ENCODE measurements around the gene PIK3C3.
"Not testable (repeated sequence)": the region's sequence is repeated elsewhere in the genome, so short reads cannot be mapped to it uniquely, and the experiment has no call there.

Gene PIK3C3

DNA sequence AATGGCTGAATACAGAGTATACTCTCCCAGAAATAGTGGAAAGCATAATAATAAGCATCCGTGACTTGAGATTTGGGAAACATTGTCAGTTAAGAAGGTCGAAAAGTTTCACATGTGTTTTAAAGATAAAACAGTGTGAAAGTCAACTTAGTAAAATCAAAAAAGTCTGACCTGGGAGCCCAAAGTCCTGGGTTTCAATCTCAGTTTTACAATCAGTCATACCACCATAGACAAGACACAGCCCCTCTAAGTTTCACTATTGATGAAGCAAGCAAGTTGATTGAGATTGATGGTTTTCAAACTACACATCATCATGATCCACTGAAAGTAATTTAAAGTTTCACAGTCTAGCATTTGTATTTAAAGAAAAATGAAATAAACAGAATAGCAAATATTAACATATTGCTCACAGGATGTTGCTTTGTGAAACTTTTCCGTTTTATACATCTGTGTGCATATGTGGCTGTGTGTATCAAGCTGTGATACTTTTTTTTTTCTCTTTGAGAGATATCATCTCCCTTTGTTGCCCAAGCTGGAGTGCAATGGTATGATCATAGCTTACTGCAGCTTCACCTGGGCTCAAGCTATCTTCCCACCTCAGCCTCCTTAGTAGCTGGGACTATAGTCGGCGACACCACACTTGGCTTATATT, 71.1 kb downstream of the PIK3C3 start:
- DNase-seq: no peak

DNA sequence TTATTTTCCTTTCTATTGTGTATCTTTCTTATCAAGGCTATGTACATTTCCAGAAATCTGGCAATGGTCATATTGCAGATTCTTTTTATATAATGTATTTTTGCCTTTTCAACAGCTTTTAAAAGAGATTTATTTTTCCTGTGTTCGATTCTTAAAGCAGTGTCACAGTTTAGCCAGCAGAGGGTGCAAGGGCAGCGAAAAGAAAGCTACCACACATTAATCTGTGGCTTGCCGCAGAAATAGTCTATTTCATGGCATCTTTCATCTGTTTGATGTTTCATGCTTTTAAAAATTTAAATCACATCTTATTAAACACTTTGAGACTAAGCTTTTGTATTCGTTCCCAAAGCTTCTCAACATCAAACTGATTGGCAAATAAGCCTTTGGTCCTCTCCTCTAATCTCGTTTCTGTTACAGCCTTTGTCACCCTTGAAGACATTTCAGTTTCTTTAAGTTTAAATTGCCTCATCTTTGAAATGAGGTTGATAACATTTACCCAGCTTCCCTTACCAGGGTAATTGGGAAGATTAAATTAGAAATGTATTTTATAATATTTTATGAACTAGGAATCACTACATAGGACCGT, 73.3 kb downstream of the PIK3C3 start:
- peak; percentile 15 for DNase-seq

DNA sequence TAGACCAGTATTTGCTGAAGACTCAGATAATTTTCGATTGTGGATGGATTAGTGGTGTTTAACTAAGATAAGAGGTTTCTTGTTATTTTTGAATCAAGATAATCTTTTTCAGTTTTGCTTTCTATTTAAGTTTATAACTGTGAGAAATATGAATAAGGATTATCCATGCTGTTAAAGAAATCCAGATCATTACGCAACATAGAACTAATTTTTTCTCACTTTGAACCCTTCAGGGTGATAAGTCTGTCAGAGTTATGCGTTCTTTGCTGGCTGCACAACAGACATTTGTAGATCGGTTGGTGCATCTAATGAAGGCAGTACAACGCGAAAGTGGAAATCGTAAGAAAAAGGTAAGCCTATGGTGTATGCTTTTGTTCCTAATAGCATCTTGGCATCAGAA, 74.1 kb downstream of the PIK3C3 start:
- no peak for DNase-seq

DNA sequence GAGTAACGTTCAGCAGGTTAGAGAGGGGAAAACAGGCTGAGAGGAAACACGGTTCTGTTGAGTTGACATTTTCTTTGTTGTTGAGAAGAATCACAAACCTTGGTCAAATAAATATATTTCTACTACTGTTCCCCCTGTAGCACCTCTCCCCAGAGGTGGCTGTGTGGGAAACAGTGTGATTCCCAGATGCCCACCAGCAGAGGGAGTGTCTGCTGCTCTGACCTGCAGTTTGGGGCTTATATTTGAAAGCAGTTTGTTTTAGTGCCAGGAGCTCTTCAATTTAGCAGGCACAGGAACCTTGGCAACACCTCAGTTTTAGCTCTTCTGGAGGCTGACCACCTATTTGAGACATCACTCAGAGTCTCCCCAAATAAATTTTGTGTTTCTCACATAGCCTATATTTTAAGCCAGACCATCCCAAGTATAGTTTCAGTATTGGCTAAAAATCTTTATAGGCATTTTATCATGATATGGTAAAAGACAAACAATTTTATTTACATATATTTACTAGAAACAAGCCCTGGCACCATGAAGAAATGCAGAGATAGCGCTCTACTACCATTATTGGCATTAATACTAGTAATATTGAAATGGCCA, 75.7 kb downstream of the PIK3C3 start:
- no peak for DNase-seq

DNA sequence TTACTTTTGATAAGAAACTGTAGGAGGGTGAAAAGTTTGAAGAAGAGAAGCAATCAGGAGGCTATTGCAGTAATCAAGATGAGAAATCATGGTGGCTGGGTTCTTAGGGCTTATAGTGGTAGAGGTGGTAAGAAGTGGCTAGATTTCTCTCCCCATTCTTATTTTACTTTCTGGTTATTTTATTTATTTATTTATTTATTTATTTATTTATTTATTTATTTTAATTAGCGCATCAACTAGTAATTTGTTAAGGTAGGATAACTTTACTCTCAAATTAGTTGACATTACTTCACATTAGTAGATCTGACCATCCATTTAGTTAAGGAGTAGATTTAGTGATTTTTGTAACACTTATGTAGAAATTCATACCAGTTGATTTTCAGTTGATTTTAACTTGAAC, 77.4 kb downstream of the PIK3C3 start:
- DNase-seq: no peak

DNA sequence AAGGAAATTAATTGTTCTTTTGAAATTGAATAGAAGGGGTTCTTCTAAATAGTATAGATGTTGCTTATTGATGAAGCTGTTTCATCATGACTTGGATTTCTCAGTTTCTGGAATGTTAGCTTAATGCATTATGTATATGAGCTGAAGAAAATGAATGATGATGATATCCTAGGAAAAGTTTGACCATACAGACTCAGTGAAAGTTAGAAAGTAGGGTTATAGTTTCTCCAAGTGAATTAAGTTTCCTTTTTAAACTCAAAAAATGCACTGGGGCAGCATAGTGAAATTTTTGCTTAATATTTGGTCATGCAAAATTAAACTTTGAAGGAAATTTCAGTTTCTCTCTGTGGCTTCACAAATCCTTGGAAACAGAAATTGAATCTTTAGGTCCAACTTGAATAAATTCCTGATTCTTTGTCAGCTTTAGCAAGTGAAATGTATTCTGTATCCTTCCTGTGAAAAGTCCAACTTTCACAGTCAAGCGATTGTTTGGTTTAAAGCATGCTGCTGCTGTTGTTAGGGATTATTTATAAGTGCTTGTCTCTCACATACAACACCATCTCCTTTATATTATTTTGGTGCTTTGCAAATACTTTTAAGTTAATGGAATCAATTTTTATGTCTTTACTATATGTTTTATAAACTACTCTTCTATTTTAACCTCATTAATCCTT, 78.2 kb downstream of the PIK3C3 start:
- no peak for DNase-seq

DNA sequence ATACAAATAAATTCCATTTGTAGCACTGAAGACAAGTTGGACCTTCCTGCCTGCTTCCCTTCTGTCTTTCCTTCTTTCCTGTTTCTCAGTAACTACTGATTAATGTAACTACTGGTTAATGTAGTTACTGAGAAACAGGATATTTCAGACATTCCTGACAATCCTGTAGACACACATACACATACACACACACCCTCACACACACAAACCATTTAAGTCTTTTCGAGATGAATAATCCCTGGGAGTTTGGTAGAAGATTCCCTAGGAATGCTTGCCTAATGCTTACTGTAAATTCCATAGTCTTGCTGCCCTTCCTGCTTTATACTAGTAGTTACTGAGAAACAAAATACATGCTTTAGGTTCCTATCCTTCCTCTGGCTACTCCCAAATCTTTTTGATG, 83.9 kb downstream of the PIK3C3 start:
- no peak for DNase-seq

DNA sequence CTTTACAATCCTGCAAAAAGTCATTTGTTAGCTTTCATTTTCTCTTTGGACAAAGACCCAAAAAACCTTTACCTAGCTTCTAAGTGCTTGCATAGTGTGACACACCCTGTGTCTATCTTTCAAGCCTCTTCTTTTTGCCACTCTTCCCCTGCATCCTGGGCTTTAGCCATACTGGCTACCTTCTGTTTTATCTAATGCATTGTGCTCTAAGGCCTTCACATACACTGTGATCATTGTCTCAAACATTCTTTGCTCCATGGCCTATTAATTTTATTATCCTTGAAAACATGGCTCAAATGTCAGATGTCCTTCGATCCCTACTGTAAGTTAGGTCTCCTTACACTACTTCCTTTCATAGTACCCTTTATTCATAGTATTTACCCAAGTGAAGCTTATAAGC, 84.4 kb downstream of the PIK3C3 start:
- DNase-seq: no peak

DNA sequence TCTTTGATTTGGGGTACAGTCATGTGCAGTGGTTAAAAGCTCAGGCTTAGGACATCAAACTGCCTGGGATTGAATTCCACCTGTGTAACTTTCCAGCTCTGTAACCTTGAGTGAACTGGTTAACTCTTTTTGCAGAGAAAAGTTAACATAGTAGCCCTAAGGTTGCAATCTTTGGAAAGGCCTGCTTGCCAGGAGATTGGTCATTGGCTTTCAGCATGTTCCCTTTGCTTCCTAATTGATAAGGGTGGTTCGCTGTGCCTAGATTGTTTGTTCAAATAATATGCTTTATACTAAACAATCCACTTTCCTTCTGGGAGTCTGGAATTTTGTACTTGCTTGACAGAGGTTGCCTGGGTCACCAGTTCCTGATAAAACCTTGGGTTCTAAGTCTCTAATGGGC, 86.8 kb downstream of the PIK3C3 start:
- DNase-seq: no peak

DNA sequence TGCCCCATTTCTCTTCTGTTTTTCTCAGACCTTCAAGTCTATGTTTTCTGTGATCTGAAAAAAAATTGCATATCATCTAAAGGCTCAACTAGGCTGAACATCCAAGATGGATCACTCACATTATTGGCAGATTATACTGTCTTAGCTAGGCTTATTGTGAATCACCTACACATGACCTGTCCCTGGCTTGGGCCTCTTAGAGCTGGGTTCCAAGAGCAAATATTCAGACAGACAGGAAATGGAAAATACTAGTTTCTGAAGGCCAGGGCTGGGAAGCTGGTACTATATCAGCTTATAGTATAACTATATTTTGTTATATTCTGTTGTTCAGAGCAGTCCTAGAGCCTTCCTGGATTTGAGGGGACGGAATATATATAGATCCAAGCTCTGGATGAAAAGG, 90.3 kb downstream of the PIK3C3 start:
- DNase-seq: no peak

DNA sequence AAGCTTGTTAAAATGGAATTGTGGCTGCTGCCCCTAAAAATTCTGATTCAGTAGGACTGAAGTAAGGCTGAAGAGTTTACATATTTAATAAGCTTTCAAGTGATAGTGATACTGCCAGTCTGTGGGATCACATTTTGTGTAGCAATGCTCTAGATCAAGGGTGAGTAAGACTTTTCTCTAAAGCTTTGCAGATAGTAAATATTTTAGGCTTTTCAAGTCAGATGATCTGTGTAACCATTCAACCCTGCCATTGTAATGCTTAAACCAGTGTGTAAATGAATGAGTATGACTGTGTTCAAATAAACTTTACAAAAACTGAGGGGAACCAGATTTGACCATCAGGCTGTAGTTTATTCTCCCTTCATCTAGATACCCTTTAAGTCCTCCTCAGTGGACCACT, 92.7 kb downstream of the PIK3C3 start:
- DNase-seq: no peak

DNA sequence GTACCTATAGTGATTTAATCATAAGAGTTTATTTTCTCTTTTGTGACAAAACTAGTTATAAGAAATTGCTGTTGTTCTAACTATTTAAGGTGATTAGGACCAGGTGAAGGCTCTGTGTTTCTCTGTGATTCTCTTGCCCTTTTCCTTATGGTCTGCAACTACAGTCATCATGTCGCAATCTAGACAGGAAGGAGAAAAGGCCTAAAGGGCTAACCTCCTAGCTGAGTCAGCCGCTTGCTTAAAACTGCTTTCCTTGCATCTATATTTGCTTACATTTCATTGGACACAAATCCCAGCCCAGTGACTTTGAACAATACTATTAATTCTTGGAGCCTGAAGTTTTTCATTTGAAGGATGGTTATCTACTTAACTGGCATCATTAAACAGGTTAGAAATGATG, 93.1 kb downstream of the PIK3C3 start:
- no peak for DNase-seq

DNA sequence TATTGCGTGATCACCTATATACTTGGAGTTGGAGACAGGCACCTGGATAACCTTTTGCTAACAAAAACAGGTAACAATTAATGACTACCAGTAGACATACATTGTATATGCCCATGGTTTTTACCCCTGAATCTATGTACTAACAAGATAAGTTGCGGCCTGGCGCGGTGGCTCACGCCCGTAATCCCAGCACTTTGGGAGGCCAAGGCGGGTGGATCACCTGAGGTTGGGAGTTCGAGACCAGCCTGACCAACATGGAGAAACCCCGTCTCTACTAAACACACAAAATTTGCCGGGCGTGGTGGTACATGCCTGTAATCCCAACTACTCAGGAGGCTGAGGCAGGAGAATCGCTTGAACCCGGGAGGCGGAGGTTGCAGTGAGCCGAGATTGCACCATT, 94.5 kb downstream of the PIK3C3 start:
- not testable (repeated sequence) for DNase-seq

DNA sequence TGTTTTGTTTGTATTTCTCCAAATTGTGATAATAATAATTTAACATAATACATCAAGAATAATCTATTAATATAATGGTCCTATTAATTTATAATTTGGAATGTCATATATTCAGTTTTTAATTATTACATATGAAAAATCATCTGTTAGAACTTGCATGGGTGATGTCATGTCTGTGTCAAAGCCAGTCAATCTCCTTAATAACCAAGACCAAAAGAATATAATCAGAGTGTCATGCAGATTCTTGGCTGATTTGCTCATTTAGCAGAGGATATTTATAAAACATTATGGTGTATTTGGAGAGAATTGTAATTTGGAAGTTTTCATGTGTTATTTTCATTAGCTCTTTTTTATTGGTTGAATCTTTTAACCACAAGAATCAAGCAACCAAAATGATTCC, 96.4 kb downstream of the PIK3C3 start:
- no peak for DNase-seq

DNA sequence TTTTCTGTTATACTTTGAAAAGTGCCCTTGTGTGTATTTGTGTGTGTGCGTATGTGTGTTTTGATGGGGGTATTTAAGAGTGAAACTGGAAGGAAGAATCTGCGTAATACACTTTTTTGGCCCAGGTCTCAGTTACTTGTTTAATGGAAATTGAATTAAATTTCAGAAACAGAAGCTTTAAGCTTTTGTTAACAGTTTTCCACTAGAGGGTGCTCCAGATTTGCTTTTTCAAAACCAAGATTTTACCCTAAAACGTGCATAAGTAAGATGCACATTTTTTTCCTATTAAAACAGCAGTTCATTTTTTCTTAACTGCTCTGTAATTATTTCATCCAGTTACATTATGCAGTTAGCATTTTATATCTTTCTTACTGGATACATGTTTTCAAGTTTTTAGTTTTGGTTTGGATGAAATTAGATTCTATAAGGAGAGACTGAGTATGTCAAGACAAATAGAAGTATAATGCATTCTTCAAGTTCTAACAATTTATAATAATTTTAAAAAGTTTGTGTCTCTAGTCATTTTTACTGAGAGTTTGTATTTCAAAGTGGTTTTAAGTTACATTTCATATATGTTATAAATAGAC, 97.2 kb downstream of the PIK3C3 start:
- no peak for DNase-seq

DNA sequence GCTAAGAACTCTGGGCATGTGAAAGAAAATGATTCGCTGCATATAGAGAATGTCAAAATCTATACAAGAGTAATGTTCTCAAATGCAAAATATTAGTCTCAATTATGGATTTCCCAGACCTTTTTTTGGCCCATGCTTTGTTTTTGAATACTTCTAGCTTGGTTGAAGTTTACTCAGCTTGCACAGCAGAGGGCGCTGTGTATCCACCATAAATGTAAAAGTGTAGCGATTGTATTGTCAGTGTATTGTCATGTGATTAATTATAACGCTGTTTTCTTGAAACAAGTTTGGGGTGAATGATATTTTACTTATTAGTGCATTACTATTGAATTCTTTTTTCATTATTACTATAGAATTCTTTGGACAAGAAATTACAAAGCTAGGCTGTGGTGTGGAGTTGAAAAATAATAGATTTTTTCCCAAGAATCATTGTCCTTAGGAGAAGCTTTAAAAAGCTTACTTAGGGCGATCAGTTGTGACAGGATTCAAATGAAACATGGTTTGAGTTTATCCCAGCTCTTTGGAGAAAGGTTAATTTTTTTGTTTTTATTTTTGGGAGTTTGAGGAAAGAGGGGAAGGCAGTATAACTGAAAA, 98.3 kb downstream of the PIK3C3 start:
- DNase-seq: peak; percentile 62

DNA sequence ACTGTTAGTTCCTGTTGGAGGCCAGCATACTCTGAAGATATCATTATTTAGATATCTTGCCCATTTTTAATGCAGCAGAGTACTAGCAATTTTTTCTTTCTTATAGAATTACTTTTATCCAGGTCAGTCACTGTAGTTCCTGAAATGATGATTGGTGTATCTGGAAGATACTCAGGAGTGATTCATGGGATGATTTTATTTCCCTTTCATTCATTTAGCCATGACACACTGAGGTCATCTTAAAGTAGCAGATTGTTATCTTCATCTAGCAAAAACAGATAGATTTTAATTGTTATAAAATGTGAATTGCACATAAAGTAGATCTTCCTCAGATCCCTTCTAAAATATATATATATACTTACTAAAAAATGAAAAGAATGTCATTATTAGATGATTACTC, 109.1 kb downstream of the PIK3C3 start:
- no peak for DNase-seq

DNA sequence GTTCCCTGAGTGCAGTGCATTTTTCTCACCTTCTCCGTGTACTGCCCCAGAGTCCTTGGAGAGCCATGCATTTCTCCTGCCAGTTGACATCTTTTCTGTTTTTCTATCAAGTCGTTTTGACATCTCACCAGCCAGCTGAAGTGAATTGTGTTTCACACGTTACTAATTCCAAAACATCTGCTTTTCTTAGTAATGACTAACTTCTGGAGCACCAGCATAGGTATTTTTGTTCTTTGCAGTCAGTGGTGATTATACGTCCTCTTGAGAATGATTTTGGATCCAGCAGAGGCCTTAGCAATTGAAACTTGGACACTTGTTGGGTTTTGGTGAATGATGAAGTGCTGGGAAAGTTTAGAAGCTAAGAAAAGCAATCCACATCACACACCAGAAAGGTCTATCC, 112.5 kb downstream of the PIK3C3 start:
- no peak for DNase-seq

DNA sequence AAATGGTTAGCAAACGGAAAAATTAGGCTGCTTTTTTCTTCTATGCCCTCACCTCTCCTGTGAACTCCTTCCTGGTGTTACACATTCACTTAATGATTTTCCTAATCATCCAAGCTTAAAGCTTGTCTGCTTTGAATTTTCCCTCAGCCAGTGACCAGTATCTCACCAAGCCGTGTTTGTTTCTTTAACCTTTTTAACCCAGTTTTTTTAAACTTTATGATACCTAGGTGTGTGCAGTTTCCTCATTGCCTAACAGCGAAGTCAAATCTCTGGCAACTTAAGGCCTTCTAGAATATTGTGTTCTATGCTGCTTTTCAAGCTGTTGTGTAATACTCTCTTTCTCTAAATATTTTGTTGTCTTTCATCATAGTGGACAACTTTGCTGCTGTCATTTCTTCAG, 113.0 kb downstream of the PIK3C3 start:
- no peak for DNase-seq

DNA sequence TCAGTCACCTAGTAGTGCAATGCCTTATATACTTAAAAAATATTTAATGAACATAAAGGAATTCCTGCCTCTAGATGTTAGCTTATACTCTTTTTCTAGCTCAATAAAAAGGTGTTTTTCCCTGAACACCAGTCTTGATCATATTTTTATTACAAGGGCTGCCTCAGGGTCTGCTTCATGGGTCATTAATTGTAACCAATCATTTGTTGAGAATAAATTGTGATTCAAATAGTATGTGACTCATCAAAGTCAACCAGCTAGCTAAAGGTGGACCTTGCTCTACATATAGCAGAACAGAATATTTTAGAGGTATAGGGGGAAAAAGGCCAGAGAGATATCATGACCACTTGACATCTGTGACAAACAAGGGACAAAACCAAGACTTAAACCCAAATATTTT, 114.0 kb downstream of the PIK3C3 start:
- DNase-seq: no peak

DNA sequence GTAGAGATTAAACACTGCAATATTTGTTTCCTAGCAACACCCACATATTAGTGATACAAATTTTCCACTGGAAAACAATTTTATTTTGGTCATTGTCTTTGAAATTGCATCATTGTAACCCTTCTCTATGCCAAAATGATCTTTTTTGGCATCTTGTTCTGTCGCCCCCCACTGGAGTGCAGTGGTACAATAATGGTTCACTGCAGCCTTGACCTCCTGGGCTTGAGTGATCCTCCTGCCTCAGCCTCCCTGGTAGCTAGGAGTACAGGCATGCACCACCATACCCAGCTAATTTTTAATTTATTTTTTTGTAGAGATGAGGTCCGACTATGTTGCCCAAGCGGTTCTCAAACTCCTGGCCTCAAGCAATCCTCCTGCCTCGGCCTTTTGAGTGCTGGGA, 117.4 kb downstream of the PIK3C3 start:
- no peak for DNase-seq

DNA sequence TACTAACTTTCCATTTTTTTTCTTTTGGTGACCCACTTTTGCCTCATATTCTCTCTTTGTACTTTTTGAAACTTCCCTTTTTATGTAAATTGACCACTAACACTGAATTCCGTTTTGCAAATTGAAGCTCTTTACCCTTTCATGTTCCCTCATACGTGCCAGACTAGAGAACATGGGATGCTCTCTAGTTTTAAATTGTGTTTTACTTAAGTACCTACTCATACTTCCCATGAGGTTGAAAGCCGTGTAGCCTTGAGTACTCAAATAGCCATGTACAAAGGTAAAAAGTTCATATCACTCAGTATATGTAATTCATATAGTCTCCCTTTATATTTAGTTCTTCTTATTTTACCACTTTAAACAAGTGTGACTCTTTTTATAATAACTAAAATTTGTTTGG, 119.7 kb downstream of the PIK3C3 start:
- DNase-seq: no peak

DNA sequence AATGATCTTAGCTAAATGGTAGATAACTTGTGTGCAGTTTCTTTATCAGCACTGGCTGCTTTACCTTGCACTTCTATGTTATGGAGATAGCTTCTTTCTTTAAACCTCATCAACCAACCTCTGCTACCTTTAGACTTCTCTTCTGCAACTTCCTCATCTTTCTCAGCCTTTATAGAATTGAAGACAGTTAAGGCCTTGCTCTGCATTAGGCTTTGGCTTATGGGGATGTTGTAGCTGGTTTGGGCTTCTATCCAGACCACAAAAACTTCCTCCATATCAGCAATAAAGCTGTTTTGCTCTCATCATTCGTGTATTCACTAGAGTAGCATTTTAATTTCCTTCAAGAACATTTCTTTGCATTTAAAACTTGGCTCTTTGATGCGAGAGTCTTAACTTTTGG, 123.7 kb downstream of the PIK3C3 start:
- DNase-seq: no peak

DNA sequence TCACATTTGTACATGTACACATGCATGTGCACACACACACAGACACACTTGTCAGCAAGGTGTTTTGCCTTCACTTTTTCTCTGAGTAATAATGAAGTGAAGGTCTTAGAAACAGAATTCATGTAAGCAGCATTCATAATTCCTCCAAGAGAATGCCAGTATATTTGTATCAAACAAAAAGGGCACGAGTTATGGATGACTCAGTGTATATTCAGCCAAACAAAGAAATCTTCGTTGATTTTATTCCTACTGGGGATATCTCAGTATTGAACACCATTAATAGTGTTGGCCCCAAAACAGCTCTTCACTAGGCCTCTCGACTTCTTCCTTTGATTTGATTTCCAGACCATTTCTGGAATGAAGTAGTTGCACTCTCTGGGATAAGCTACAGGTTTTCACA, 125.3 kb downstream of the PIK3C3 start:
- DNase-seq: no peak
